Esophagus squamous epithelium (tissue), 5 donors: ENCODE data around the gene TBC1D1. TPM values are rescaled to one million over a fixed set of nuclear protein-coding genes. Genes with fewer than 3 reads are reported as not detected.
A peak's percentile ranks its signal among the peaks of the same experiment; 100 is the strongest.

Source experiments
- DNase-seq: peaks from one replicate; lab custom pipeline; 2025; lab: John Stamatoyannopoulos, UW
- H3K27ac ChIP-seq, 4 donors: fragments of 200-600 bp; sonication (generic); one replicate each; pipeline ENCODE4 v1.5.1; 2016 to 2019; ENCODE audit warnings: mild to moderate bottlenecking in 1 of 4
- H3K27me3 ChIP-seq, 4 donors: fragments of 200-600 bp; sonication (generic); 1 replicate in 3 of 4; 2 replicates in 1 of 4; pipeline versions ENCODE4 v1.5.1 to v1.6.0; 2017 to 2021; ENCODE audit warnings: antibody characterized with exemption in 1 of 4
- H3K36me3 ChIP-seq, 3 donors: fragments of 200-600 bp; sonication (generic); one replicate each; pipeline ENCODE4 v1.5.1; 2016 to 2019
- H3K4me1 ChIP-seq, 3 donors: fragments of 200-600 bp; sonication (generic); one replicate each; pipeline ENCODE4 v1.5.1; 2017 to 2019
- H3K4me3 ChIP-seq, 4 donors: fragments of 200-600 bp; sonication (generic); 1 replicate in 3 of 4; 2 replicates in 1 of 4; pipeline ENCODE4 v1.5.1; 2016 to 2019; ENCODE audit warnings: mild to moderate bottlenecking in 2 of 4, moderate library complexity in 1 of 4
- H3K9me3 ChIP-seq, 3 donors: fragments of 200-600 bp; sonication (generic); one replicate each; pipeline ENCODE4 v1.5.1; 2016 to 2019
- CTCF ChIP-seq, 6 experiments: fragments of 450-650 bp in 4 of 6; fragments of 200-600 bp in 2 of 6; sonication (generic) in 2 of 6; IDR thresholded peaks; one replicate each; pipeline ENCODE4 v1.5.1; 2016 to 2019; ENCODE audit warnings: antibody characterized with exemption in 6 of 6, mild to moderate bottlenecking in 4 of 6, moderate library complexity in 4 of 6
- POLR2A ChIP-seq, 4 donors: fragments of 450-650 bp; IDR thresholded peaks; one replicate each; pipeline ENCODE4 v1.6.1; 2017; ENCODE audit warnings: antibody characterized with exemption in 4 of 4, mild to moderate bottlenecking in 4 of 4, moderate library complexity in 3 of 4
- WGBS, 2 donors: methylation state at CpG; one replicate each; pipeline ENCODE4 v1.1.5; 2018; 5-methylcytosine and 5-hydroxymethylcytosine counted together
- intact Hi-C: fragments of 100-400 bp; cut with DNase I; formaldehyde crosslinking; loops from one replicate; pipeline ENCODE4 v1.15.0; 2022
- total RNA-seq, 4 donors: library from RNA; depleted of rRNA; stranded (reverse); fragments of >200 nt; gene quantifications; one replicate each; pipeline ENCODE4 v1.1.0, GENCODE V29; 2016
- donor health status: DM: yes; HTN: yes; CAD: no.

The TBC1D1 gene
- total RNA-seq, 4 donors from 2014 or later, result 6.9 to 44.6 (median 25.6) TPM

DNA sequence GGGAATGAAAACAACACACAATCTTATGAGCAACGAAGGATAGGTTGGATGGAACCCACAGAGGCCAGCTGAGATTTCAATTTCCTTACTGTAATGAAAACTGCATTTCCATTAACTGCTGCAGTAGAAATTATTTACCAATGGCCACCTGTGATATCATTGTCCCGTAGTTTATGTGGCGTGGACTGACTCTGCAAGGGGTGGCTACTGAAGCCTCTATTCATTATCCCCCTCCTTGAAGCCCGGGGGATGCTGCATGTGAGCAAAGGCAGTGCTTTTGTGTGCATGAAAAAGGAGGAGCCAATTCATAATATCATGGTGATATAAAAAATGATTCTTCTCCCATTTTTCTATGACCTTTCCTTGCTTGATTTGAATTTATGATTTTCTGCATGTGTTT is 277.1 kb downstream of the TBC1D1 start:
- no peak for DNase-seq
- Histone ChIP-seq H3K27ac (no peak overlapping the region), H3K27me3 (no peaks in the 10 kb centered on the region), H3K4me3 (no peak overlapping the region), H3K9me3 (peaks cover 0 to 5% (median 3%) of the 10 kb centered on the region in 3 donors), H3K36me3 (no peaks in the 10 kb centered on the region), H3K4me1 (peaks cover 0 to 23% (median 0%) of the 10 kb centered on the region in 3 donors)
- WGBS, 2 donors, result 80 to 85% methylated on average over 4 of the region's 4 CpGs
- intact Hi-C loops, result no loop called here
- no peak for TF ChIP-seq CTCF (IDR thresholded peaks at IDR 0.05)

DNA sequence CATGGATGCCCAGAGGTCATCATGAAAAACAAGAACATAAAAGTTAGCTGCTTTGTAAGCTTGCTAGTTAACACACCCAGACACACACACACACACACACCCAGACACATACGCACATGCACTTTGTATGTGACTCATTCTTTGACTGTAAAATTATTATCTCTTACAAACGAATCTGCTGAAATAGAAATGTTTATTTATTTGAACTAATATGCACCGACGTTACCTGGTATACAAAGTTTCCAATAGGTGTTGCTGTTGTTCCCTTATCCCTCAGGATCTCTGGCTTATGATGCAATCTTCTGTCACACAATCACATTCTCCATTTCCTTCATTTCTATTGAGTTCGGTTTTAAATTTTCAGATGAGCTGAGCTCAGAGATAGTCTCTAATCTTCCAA is 278.6 kb downstream of the TBC1D1 start:
- Histone ChIP-seq H3K9me3 (peaks cover 0 to under 1% (median 0%) of the 10 kb centered on the region in 3 donors), H3K27me3 (no peaks in the 10 kb centered on the region), H3K36me3 (no peaks in the 10 kb centered on the region), H3K27ac (no peak overlapping the region), H3K4me1 (peaks cover 0 to 12% (median 0%) of the 10 kb centered on the region in 3 donors), H3K4me3 (no peak overlapping the region)
- TF ChIP-seq CTCF (IDR thresholded peaks at IDR 0.05) (peak in 2 of 6 experiments; percentile 15 to 36), POLR2A (IDR thresholded peaks at IDR 0.05) (no peak)
- 35 to 55% methylated on average over 5 of the region's 5 CpGs for WGBS, 2 donors
- intact Hi-C loops, result no loop called here
- DNase-seq, result no peak

GRCh38 chr4:38170338-38171169 is 279.7 kb downstream of the TBC1D1 start:
- 75 to 83% methylated on average over 4 to 7 of the region's 7 CpGs for WGBS, 2 donors
- no peaks in the 10 kb centered on the region for H3K9me3 ChIP-seq
- no peak for TF ChIP-seq POLR2A (IDR thresholded peaks at IDR 0.05)
- no peak for TF ChIP-seq CTCF (IDR thresholded peaks at IDR 0.05)
- no peak for DNase-seq
- no peak overlapping the region for H3K4me3 ChIP-seq
- no peaks in the 10 kb centered on the region for H3K27me3 ChIP-seq
- no peaks in the 10 kb centered on the region for H3K36me3 ChIP-seq
- intact Hi-C loops, result no loop called here
- H3K4me1 ChIP-seq, result peaks cover 0 to 12% (median 0%) of the 10 kb centered on the region in 3 donors
- no peak overlapping the region for H3K27ac ChIP-seq

- no peak for DNase-seq
- no peaks in the 10 kb centered on the region for H3K36me3 ChIP-seq
- 72 to 82% methylated on average over 6 of the region's 6 CpGs for WGBS, 2 donors
- intact Hi-C loops, result no loop called here
- H3K9me3 ChIP-seq, result no peaks in the 10 kb centered on the region
- H3K4me1 ChIP-seq, result peaks cover 2 to 22% (median 3%) of the 10 kb centered on the region in 3 donors
- H3K4me3 ChIP-seq, result no peak overlapping the region
- H3K27me3 ChIP-seq, result no peaks in the 10 kb centered on the region
- no peak overlapping the region for H3K27ac ChIP-seq
- TF ChIP-seq POLR2A (IDR thresholded peaks at IDR 0.05) (no peak), CTCF (IDR thresholded peaks at IDR 0.05) (no peak)
Observed at GRCh38 chr4:38172078-38172477, 281.2 kb downstream of the TBC1D1 start.

DNA sequence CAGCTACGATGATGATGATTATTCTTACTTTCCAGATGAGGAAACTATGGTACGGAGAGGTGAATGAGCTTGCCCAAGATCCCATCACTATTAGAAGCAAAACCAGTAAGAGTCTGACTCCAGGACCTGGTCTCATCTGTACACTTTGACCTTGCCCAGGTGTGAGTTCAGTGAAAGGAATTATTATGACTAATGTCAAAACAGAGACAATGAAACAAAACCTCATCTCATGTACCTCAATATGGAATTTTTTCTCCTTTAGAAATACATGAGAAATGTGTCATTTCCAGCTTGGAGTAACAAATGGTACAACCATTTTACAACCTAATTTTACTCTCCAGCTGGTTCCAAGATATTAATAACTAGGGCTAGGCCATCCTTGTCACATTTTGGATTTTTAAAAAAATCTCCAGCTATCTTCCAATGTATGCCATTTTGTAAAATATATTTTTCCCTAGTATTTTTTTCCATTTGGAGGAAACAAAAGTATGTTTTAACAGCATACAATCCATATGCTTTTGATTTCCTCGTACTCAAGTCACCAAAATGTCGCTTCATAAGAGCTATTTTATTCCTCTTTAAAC is 283.1 kb downstream of the TBC1D1 start:
- Histone ChIP-seq H3K9me3 (no peaks in the 10 kb centered on the region), H3K4me1 (peaks cover 10 to 41% (median 11%) of the 10 kb centered on the region in 3 donors), H3K27me3 (no peaks in the 10 kb centered on the region), H3K36me3 (no peaks in the 10 kb centered on the region), H3K4me3 (no peak overlapping the region), H3K27ac (no peak overlapping the region)
- intact Hi-C loops, result no loop called here
- TF ChIP-seq CTCF (IDR thresholded peaks at IDR 0.05) (no peak), POLR2A (IDR thresholded peaks at IDR 0.05) (no peak)
- WGBS, 2 donors, result 83 to 92% methylated on average over 4 of the region's 4 CpGs
- DNase-seq, result no peak
